ENCODE results near the gene CXXC1.
"Not testable (repeated sequence)": the region's sequence is repeated elsewhere in the genome, so short reads cannot be mapped to it uniquely, and the experiment has no call there.

The CXXC1 gene

GRCh38 chr18:50297621-50298442, 10.3 kb upstream of the CXXC1 start:
- peak in 1 of 2 donors; percentile 36 for DNase-seq (ENCODE audit: low read depth in 2 of 2)

DNA sequence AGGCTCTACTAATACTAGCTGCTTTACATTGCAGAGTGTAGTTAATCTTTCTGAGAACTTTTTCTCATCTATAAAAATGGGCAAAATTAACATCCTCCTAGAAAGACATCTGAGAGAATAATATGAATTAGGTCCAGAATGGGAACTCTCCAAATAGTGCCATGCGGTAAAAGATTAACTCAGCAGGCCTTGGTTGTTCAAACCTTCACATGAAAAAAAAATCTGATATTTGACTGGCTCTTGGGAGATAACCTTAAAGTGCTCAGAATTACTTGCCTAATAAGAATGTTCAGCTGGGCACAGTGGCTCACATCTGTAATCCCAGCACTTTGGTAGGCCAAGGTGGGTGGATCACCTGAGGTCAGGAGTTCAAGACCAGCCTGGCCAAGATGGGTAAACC, 5.5 kb upstream of the CXXC1 start:
- DNase-seq (ENCODE audit: low read depth in 2 of 2), result no peak

DNA sequence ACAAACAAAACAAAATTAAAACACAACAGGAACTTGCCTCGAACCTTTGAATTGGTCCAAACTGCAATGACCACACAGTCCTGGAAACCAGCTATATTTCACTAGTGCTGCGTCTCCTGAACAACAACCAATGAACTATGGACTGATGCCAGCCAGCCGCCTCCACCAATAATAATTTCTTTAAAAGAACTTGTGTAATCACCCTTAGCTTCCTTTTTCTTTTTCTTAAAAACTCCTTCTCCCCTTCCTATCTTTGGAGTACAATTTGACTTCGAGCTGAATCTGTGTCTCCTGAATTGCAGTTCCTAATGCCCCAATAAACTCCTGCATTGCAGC, 1.6 kb upstream of the CXXC1 start:
- no peak for DNase-seq (ENCODE audit: low read depth in 2 of 2)

GRCh38 chr18:50288348-50289107, 1.0 kb upstream of the CXXC1 start:
- DNase-seq (ENCODE audit: low read depth in 2 of 2), result not testable (repeated sequence)

DNA sequence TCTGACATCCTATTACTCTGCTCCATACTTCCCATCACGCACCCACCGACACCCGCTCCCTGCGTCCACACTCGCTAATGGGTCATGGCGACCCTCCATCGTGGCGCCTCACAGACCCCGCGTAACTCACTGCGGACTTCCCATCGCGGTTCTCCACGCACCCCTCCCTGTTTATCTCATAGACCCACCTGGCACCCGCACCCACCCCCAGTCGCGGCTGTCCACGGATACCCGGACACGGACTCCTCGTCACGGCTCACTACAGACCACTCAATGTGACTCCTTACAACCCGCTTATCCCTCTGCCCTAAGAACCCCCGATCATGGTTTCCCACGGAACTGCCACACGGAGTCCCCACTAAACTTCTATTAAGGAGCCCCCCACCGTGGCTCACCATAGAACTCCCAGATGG, 458 bp downstream of the CXXC1 start:
- DNase-seq (ENCODE audit: low read depth in 2 of 2), result no peak

DNA sequence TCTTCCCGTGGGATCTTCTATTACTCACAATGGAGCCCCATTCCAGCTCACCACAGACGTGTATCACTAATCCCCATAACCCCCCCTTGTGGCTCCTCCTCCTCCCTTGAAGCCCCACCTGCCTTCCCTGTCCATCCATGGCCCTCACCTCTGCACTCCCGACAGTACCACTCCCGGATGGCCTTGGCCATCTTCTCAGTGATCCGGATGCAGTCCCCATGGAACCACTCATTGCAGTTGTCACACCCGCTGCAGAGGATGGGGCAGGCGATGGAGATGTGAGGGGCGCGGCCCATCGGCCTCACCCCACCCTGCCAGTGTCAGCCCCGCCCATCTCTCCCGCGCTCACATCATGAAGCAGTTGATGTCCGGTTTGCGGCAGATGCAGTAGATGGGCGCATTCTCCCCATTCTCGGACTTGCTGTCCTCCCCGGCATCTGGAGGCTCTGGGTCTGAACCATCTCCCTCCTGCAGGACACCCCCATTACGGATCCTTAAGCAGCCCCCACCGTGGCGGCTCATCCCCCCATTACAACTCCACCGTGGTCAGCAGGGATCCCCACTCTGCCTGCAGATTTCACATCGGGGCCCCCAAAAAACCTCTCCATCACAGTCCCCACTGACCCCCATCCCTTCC, 983 bp downstream of the CXXC1 start:
- DNase-seq (ENCODE audit: low read depth in 2 of 2), result no peak

- DNase-seq (ENCODE audit: low read depth in 2 of 2), result no peak
These were observed 1.7 kb downstream of the CXXC1 start for GRCh38 chr18:50285631-50286321.

- DNase-seq (ENCODE audit: low read depth in 2 of 2), result no peak
These were observed 2.4 kb downstream of the CXXC1 start for GRCh38 chr18:50285071-50285470.

DNA sequence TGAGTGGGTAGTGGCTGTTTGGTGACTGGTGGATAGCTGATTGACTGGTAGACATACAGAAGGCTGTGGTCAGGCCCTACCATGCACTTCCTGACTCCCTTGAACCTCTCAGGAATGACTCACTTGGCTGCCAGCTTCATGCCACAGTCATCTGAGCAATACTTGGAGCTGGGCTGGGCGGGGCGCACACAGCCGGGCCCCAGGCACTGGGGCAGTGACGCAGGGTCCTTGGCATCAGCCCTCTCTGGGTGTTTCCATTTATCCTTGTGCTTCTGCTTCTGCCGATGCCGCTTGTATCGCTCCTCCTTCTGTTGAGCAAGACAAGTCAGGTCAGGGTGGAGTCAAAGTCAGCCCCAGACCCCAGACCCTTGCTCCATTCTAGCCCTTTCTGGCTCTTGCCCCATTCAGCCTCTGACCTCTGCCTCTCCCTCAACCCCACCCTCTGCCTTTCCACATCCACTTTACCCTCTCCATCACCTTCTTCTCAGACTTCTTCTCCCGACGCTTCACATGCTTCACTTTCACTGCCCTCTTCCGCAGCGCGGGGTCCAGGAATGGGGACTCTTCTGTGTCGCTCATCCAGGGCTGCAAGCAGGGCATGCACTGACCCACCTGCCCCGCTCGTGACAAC, 3.1 kb downstream of the CXXC1 start:
- DNase-seq (ENCODE audit: low read depth in 2 of 2), result no peak

DNA sequence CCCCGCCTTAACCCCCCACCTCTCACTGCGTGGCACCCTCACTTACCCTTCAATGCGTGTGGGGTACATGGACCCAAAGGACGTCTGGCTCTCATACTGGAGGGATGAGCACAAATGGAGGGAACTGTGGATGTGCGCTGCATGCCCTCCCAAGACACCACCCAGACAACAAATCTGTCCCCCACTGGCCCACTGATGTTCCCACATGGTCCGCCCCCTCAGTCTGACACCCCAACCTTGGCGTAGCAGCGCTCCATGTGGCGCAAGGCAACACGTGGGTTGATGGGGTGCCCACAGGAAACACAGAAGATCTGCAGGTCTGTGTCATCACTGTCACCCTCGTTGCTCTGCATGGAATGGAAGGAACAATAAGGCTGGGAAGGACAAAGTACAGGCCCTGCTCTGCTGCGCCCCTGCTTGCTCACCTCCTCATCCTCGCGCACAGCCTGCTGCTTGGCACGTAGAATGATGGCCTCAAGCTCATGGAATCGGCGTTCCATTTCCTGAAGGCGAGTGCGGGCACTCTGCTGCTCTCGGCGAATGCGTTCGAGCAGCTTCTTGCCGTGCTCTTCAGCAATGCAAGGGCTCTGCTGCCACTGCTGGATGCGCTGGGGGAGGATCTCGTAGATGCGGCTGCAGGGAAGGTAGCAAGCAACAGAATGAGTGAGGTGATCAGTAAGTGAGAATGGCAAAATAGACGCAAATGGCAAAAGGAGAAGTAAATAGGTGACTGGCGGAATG, 3.9 kb downstream of the CXXC1 start:
- no peak for DNase-seq (ENCODE audit: low read depth in 2 of 2)

DNA sequence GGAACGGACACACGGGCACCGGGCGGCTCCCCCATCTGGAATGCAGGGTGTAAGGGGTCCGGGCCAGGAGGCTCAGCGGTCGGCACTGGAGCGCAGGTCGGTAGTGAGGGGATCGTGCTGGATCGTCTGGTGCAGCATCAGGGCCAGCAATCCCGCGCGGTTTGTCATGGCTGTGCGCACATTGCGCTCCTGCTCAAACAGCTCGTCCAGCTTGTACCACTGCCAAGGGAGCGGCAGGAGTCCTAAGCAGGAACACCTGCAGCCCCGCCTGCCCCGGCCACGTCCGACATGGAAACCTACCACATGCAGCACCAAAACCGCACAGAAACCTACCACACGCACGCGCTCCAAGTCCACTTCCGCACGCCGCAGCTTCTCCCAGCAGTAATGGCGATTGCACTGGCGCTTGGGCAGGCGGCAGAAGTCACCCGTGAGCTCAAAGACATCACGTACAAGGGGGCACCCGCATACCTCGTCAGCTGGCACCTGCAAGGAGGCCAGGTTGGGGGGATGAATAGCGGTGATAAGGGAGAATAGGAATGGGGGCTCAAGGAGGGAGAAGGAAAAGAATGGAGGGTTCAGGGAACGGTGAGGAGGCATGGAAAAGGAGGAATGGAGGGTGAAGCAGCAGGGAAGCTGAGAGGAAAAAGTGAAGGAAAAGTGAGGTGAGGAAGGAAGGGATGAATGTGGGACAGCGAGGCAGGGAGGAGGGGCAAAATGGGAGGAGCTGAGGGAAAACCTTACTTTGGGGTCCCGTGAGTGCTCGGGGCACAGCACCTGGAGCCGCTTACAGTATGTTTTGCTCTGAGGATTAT, 4.8 kb downstream of the CXXC1 start:
- no peak for DNase-seq (ENCODE audit: low read depth in 2 of 2)

DNA sequence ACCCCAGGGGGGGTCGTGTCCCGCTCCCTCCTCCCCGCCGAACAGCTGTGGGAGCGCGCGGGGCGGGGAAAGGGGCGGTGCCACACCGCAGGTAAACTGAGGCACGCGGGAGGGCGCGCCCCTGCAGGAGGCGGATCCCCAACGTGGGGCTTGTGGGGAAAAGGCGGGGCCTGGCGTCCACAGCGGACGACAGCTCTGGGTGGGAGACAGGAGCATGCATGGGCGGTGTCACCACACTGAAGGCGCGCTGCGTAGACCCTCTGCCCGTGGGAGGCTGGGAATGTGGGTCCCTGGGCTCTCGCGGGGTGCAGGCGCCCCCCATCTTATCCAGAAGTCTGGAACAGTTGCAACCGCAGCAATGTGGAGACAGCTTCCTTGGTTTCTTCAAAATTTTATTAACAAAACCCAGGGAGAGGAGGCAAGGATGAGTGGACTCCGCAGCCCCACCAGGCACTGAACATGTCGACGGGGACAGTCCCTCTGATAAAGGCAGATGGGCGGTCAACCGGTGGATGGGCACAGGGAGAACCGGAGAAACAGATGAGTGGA, 5.4 kb downstream of the CXXC1 start:
- DNase-seq (ENCODE audit: low read depth in 2 of 2), result no peak

GRCh38 chr18:50281295-50281971, 6.1 kb downstream of the CXXC1 start, which contains the start of gene MBD1:
Gene MBD1, minus strand, starts transcription at chr18:50281523. Its CDS starts 1,531 bp downstream, at chr18:50279992.
- peak; percentile 96 to 97 for DNase-seq (ENCODE audit: low read depth in 2 of 2)

DNA sequence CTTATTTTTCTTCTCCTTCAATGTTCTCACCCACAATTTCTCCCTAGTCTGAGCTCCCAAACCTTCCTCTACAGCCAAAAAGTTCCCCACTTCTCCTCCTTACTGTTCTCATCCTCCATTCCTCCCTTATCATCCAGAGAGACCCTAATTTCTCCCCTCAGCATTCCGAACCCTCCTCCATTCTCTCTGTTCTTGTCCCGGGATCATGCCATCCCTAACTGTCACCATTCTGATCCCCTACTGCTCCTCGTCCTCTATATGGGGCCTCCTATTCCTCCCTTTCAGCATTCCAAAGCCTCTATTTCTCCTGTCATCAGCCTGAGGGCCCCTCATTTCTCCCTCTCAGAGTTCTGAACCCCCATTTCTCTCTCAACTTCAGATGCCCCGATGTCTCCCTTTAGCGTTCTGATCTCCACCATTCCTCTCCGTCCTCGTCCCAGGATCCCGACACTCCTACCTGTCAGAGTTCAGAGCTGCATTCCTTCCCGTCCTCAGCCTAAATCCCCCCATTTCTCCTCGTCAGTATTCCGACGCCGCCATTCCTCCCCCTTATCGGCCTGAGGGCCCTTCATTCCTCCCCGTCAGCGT, 6.7 kb downstream of the CXXC1 start:
- no peak for DNase-seq (ENCODE audit: low read depth in 2 of 2)

DNA sequence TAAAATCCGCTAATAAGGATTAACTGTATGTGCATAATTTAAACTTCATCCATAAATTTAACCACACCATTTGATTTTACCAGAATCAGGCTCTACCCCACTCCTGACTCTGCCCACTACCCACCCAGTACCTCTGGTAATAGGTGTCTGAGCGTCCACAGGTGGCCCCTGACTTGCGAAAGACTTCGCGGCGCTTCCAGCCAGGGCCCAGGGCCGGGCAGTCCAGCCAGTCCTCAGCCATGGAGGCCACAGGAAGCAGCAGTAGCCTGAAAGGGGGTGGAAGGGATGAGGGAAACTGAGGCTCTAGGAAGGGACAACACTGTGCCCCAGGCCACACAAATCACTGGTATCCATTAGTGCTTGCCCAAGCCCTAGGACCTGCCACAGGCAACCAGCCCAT, 7.7 kb downstream of the CXXC1 start:
- DNase-seq (ENCODE audit: low read depth in 2 of 2), result no peak

DNA sequence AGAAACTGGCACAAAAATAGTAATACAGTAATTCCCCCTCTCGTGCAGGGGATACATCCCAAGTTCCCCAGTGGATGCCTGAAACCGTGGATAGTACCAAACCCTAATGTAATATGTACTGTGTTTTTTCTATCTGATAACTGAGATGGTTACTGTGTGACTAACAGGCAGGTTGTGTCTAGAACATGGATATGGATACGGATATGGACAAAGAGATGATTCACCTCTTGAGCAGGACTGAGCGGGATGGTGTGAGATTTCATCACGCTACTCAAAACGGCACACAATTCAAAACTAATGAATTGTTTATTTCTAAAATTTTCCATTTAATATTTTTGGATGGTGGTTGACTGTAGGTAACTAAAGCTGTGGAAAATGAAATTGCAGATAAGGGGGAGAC, 9.6 kb downstream of the CXXC1 start:
- no peak for DNase-seq (ENCODE audit: low read depth in 2 of 2)

DNA sequence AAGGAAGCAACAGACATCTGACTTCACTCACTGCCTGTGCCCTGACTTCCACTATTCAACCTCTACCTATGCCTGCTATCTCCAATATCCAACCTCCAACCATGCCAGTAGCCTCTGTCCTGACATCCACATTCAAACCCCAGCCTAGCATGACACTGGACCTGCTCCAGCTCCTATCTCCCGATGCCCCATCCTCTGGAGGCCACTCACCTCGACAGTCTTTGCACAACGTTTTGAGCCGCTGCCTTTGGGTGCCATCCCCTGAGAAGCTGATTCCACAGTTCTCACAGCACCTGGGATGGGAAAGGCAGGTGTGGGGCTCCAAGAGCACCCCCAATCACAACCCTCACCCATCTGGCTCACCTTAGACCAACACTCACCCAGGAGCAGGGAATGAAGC, 11.0 kb downstream of the CXXC1 start:
- DNase-seq (ENCODE audit: low read depth in 2 of 2), result no peak

- no peak for DNase-seq (ENCODE audit: low read depth in 2 of 2)
These were observed 11.9 kb downstream of the CXXC1 start for GRCh38 chr18:50275503-50276036.
